GM06990 (cell line): Measurements from ENCODE around the gene TMCC1.
"Not testable (repeated sequence)": the region's sequence is repeated elsewhere in the genome, so short reads cannot be mapped to it uniquely, and the experiment has no call there.

ENCODE experiments used
- DNase-seq: peaks from one replicate; pipeline ENCODE4 v3.0.0-alpha.2; 2011; ENCODE audit not compliant: insufficient read length; ENCODE audit errors: extremely low read depth
- H3K27me3 ChIP-seq: replicated peaks from 2 replicates; pipeline ENCODE4 v1.6.0; 2011; ENCODE audit warnings: low read length; ENCODE audit not compliant: control insufficient read depth, insufficient read depth
- H3K36me3 ChIP-seq: 2 replicates; pipeline ENCODE4 v1.5.1; 2011; ENCODE audit warnings: low read length; ENCODE audit not compliant: control insufficient read depth, insufficient read depth
- H3K4me3 ChIP-seq: replicated peaks from 2 replicates; pipeline ENCODE4 v1.5.1; 2011; ENCODE audit warnings: low read depth, mild to moderate bottlenecking, control low read depth, low read length
- CTCF ChIP-seq: IDR thresholded peaks from 2 replicates; pipeline ENCODE4 v1.5.1; 2011; ENCODE audit warnings: low read length, control low read depth, mild to moderate bottlenecking, inconsistent platforms; ENCODE audit not compliant: insufficient read depth, poor library complexity, severe bottlenecking

The TMCC1 gene

DNA sequence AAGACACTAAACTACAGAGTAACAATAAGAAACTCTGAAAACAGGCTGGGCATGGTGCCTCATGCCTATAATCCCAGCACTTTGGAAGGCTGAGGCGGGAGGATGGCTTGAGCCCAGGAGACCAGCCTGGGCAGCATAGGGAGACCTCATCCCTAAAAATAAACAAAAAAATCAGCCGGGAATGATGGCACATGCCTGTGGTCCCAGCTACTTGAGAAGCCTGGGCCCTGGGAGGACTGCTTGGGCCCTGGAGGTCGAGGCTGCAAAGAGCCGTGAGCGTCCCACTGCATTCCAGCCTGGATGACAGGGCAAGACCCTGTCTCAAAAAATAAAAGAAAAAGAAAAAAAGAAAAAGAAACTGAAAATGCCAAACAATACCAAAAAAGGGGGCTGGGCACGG lies 55.4 kb downstream of the TMCC1 start:
- H3K4me3 ChIP-seq: no peak overlapping the region
- no peaks in the 10 kb centered on the region for H3K36me3 ChIP-seq
- no peak for DNase-seq
- TF ChIP-seq CTCF: no peak
- no peaks in the 10 kb centered on the region for H3K27me3 ChIP-seq

GRCh38 chr3:129837065-129837642 lies 56.4 kb downstream of the TMCC1 start:
- TF ChIP-seq CTCF: no peak
- H3K27me3 ChIP-seq: no peaks in the 10 kb centered on the region
- H3K4me3 ChIP-seq: no peak overlapping the region
- DNase-seq: no peak
- H3K36me3 ChIP-seq: no peaks in the 10 kb centered on the region

GRCh38 chr3:129836381-129837064 lies 57.0 kb downstream of the TMCC1 start:
- no peak for TF ChIP-seq CTCF
- Histone ChIP-seq H3K4me3 (no peak overlapping the region), H3K27me3 (no peaks in the 10 kb centered on the region), H3K36me3 (no peaks in the 10 kb centered on the region)
- DNase-seq: no peak

DNA sequence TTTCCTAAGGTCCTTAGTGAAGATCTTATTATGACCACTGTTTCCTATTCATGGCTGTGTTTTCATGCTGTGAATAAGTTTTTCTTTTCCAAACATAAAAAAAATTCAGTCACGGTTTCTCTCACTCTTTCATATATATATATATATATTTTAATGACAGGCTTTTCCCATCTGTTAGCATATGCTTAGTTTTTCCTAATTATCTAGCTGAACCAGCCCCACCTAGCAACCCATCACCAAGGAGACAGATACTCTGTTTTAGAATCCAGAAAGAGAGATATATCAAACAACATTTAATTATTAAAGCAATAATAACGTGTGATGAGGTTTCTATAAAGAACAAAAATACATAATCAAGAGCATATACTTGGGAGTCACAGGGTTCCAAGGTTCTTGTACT lies 58.3 kb downstream of the TMCC1 start:
- Histone ChIP-seq H3K27me3 (no peaks in the 10 kb centered on the region), H3K36me3 (no peaks in the 10 kb centered on the region), H3K4me3 (no peak overlapping the region)
- no peak for DNase-seq
- TF ChIP-seq CTCF: no peak

DNA sequence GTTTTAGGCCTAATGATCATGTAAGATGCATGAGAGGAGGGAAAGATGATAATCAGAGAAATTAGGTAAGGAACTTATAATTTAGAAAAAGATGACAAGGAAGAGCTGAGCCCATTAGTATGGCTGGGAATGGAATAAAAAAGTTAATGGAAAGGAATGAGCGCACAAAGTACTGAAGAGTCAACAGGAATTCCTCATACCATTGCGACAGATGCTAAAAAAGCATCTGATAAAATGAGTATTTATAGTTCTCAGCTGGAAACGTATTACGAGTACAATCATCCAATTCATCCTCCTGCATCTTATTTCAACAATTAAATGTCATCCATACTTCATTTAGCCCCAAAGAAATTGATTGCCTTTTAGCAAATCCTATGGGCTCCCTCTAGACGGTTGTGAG lies 58.9 kb downstream of the TMCC1 start:
- TF ChIP-seq CTCF: no peak
- Histone ChIP-seq H3K27me3 (no peaks in the 10 kb centered on the region), H3K4me3 (no peak overlapping the region), H3K36me3 (no peaks in the 10 kb centered on the region)
- no peak for DNase-seq

DNA sequence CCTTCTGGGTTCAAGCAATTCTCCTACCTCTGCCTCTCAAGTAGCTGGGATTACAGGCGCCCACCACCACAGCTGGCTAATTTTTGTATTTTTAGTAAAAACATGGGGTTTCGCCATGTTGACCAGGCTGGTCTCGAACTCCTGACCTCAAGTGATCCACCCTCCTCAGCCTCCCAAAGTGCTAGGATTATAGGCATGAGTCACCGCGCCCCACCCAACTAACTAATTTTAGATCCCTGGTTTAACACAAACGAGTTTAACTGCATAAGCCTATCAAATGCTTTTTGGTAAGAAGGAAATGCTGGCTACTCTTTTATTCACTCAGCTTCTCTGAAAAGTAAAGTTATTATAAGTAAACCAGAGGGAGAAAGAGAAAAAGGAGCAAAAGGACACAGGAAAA lies 61.6 kb downstream of the TMCC1 start:
- not testable (repeated sequence) for H3K27me3 ChIP-seq, H3K36me3 ChIP-seq, DNase-seq, H3K4me3 ChIP-seq
